GM12878 (cell line): ENCODE measurements around the gene PGM2L1. TPM values are rescaled to one million over a fixed set of nuclear protein-coding genes. Genes with fewer than 3 reads are reported as not detected.

ENCODE experiments used
- ATAC-seq: fragments of 200-7000 bp; cut with Tn5 transposase; 3 replicates; pipeline ENCODE4 v1.9.1; 2020; ENCODE audit warnings: mild to moderate bottlenecking, moderate library complexity
- BruUV-seq: library from RNA; stranded (reverse); fragments of 400-500 nt; replicated peaks from 2 replicates; lab custom pipeline; 2021; lab: Mats Ljungman, UMichigan
- CTCF ChIA-PET: fragments of 300-600 bp; sonication (Branson Sonifier 250); formaldehyde crosslinking; extraction: SDS; loops from one replicate; lab custom pipeline; 2021; ENCODE audit warnings: inconsistent platforms; lab: Yijun Ruan, JAX
- POLR2A ChIA-PET: fragments of 350-600 bp; formaldehyde crosslinking; extraction: SDS; loops from one replicate; lab custom pipeline; 2021; ENCODE audit warnings: inconsistent platforms; lab: Charles Lee
- RAD21 ChIA-PET: fragments of 300-600 bp; sonication (Branson Sonifier 250); formaldehyde crosslinking; loops from one replicate; lab custom pipeline; 2023; ENCODE audit warnings: antibody characterized with exemption; ENCODE audit not compliant: unreplicated experiment; lab: Charles Lee
- SMC1A ChIA-PET: fragments of 300-600 bp; sonication (Branson Sonifier 250); formaldehyde crosslinking; loops from one replicate; lab custom pipeline; 2023; ENCODE audit not compliant: unreplicated experiment, uncharacterized antibody; lab: Charles Lee
- DNase-seq: peaks from one replicate; pipeline ENCODE4 v3.0.0-alpha.2; 2011; ENCODE audit warnings: low read depth, low spot score
- FAIRE-seq: peaks from 3 replicates; lab custom pipeline; 2011; peaks lifted over from hg19 to GRCh38; lab: Jason Lieb, UNC
- H2AFZ ChIP-seq: 2 replicates; pipeline ENCODE4 v1.6.0; 2011; ENCODE audit warnings: low read depth, low read length, control low read depth; ENCODE audit not compliant: control insufficient read depth
- H3K27ac ChIP-seq: 2 replicates; pipeline ENCODE4 v1.5.1; 2011; ENCODE audit warnings: control low read depth; ENCODE audit not compliant: control insufficient read depth, insufficient read depth
- H3K27me3 ChIP-seq, 2 experiments: replicated peaks in 1 of 2; 2 replicates each; pipeline versions ENCODE4 v1.6.0 to v1.6.1; 2011; ENCODE audit warnings: low read length in 1 of 2; ENCODE audit not compliant: control insufficient read depth in 2 of 2, insufficient read depth in 2 of 2
- H3K36me3 ChIP-seq, 2 experiments: 2 replicates each; pipeline ENCODE4 v1.5.1; 2011; ENCODE audit warnings: low read length in 1 of 2; ENCODE audit not compliant: control insufficient read depth in 2 of 2, insufficient read depth in 2 of 2
- H3K4me1 ChIP-seq: 2 replicates; pipeline ENCODE4 v1.6.1; 2011; ENCODE audit warnings: mild to moderate bottlenecking, low read length, moderate library complexity, mixed read lengths; ENCODE audit not compliant: control insufficient read depth, insufficient read depth
- H3K4me2 ChIP-seq: 2 replicates; pipeline ENCODE4 v1.6.0; 2011; ENCODE audit warnings: control low read depth; ENCODE audit not compliant: control insufficient read depth, insufficient read depth
- H3K4me3 ChIP-seq: fragments of 200-600 bp; sonication (generic); 2 replicates; pipeline ENCODE4 v1.5.1; 2016
- H3K79me2 ChIP-seq: 2 replicates; pipeline ENCODE4 v1.6.0; 2011; ENCODE audit warnings: low read length; ENCODE audit not compliant: control insufficient read depth, insufficient read depth
- H3K9ac ChIP-seq: 2 replicates; pipeline ENCODE4 v1.8.0; 2011; ENCODE audit warnings: low read length, control low read depth, mixed read lengths; ENCODE audit not compliant: control insufficient read depth, insufficient read depth
- H3K9me3 ChIP-seq: replicated peaks from 3 replicates; pipeline ENCODE4 v1.5.1; 2011; ENCODE audit warnings: mild to moderate bottlenecking, low read length; ENCODE audit not compliant: control insufficient read depth, insufficient read depth
- H4K20me1 ChIP-seq: 2 replicates; pipeline ENCODE4 v1.6.0; 2011; ENCODE audit not compliant: control insufficient read depth, insufficient read depth
- ETV6 ChIP-seq, 2 experiments: fragments of 450-650 bp in 1 of 2; IDR thresholded peaks in 1 of 2; conservative IDR thresholded peaks in 1 of 2; 2 replicates each; pipeline ENCODE4 v1.6.1; 2014; ENCODE audit warnings: antibody characterized with exemption in 1 of 2, borderline replicate concordance in 1 of 2, low read depth in 1 of 2, mild to moderate bottlenecking in 1 of 2, moderate library complexity in 1 of 2
- MTA2 ChIP-seq: fragments of 450-650 bp; IDR thresholded peaks from 2 replicates; pipeline ENCODE4 v1.6.1; 2016; ENCODE audit warnings: low read depth, mild to moderate bottlenecking, moderate library complexity
- PRDM15 ChIP-seq: fragments of 450-650 bp; formaldehyde crosslinking; IDR thresholded peaks from 2 replicates; pipeline ENCODE4 v1.4.0; 2020; ENCODE audit warnings: mild to moderate bottlenecking, moderate library complexity
- RCOR1 ChIP-seq: conservative IDR thresholded peaks from 2 replicates; pipeline ENCODE4 v1.6.1; 2012; ENCODE audit warnings: low read depth, low read length, improper control_type of control experiment
- WGBS: methylation state at CpG from one replicate; pipeline ENCODE4 v1.1.6; 2016; ENCODE audit warnings: low lambda C conversion rate; ENCODE audit not compliant: insufficient replicate concordance, insufficient coverage; ENCODE audit errors: missing lambda C conversion rate; 5-methylcytosine and 5-hydroxymethylcytosine counted together
- in situ Hi-C: fragments of 300-500 bp; cut with MboI; formaldehyde crosslinking; loops from 9 replicates; pipeline ENCODE4 v1.14.3; 2018; ENCODE audit warnings: mixed read lengths
- intact Hi-C: fragments of 100-400 bp; cut with micrococcal nuclease; formaldehyde crosslinking; loops from one replicate; pipeline ENCODE4 v1.14.2; 2022; ENCODE audit not compliant: unreplicated experiment
- polyA plus RNA-seq, 11 experiments: library from polyadenylated mRNA; depleted of rRNA in 4 of 11; unstranded in 6 of 11; stranded (reverse) in 5 of 11; fragments of >200 nt; fragmentation: Nextera tagmentation in 4 of 11; fragmentation: Illumina TruSeq in 1 of 11; extraction: Ambion mirVana in 4 of 11; extraction: Trizol in 1 of 11; gene quantifications; 1 replicate in 1 of 11; 2 replicates in 10 of 11; pipeline versions ENCODE4 v1.2.1 to v1.2.3, GENCODE V29; 2011 to 2016; ENCODE audit warnings: inconsistent platforms in 2 of 11, missing spikeins in 2 of 11, low read depth in 1 of 11
- total RNA-seq, 4 experiments: library from RNA; depleted of rRNA in 3 of 4; stranded (reverse); fragments of >200 nt in 3 of 4; fragmentation: Illumina TruSeq in 1 of 4; extraction: Trizol in 1 of 4; gene quantifications; 2 replicates each; pipeline versions ENCODE4 v1.2.1 to v1.2.3, GENCODE V29; 2013 to 2021

PGM2L1 gene
- total and polyA plus RNA-seq, 10 of the 15 experiments (the other 5 are each of a cell fraction or from before 2014, with no cell fraction given) = 0.04 to 0.20 (median 0.13) TPM; not detected in 1

- TF ChIP-seq PRDM15 (CRISPR knock-in tag) (no peak), ETV6 (conservative IDR thresholded peaks at IDR 0.05 in 1 of 2, IDR thresholded peaks at IDR 0.05 in 1 of 2; ENCODE audit: borderline replicate concordance in 1 of 2, low read depth in 1 of 2) (no peak), MTA2 (no peak)
- TF ChIP-seq, all 136 proteins: peak for 0
Measured at GRCh38 chr11:74319139-74319816, 79.0 kb downstream of the PGM2L1 start (continued).

GRCh38 chr11:74318241-74318932, 79.8 kb downstream of the PGM2L1 start:
- SMC1A ChIA-PET = interaction anchor here (0.9 kb wide), 1 partner anchor 131 kb away, joined by 3 read pairs; no protein-coding TSS in a partner anchor
- CTCF ChIA-PET = interaction anchor here (0.7 kb wide), 1 partner anchor 131 kb away, joined by 3 read pairs; no protein-coding TSS in a partner anchor
- Histone ChIP-seq H3K9ac (no peak overlapping the region), H3K36me3 (no peaks in the 10 kb centered on the region), H3K27ac (no peak overlapping the region), H3K4me2 (no peak overlapping the region), H4K20me1 (no peaks in the 10 kb centered on the region), H3K79me2 (no peaks in the 10 kb centered on the region), H3K4me3 (no peak overlapping the region), H3K9me3 (no peaks in the 10 kb centered on the region; the same call in 1 of the 3 replicates), H3K27me3 (0 out of 4 replicates have a peak, but pooled peaks cover 0 to 3% of the 10 kb centered on the region in 2 experiments), H2AFZ (no peak overlapping the region), H3K4me1 (no peaks in the 10 kb centered on the region)
- no peak for DNase-seq
- POLR2A ChIA-PET = no interaction called here
- RAD21 ChIA-PET = interaction anchor here (1.5 kb wide), 1 partner anchor 63 kb away, joined by 3 read pairs; no protein-coding TSS in a partner anchor
- no peak for TF ChIP-seq RCOR1
- no peak for FAIRE-seq
- intact Hi-C loops (no loop called here), in situ Hi-C loops (no loop called here)
- WGBS = 80% methylated on average over 1 of the region's 1 CpG
- no TSS peak for BruUV-seq
- no peak for ATAC-seq
